Breast epithelium (tissue), 4 donors: ENCODE data around the gene KCNIP3. TPM values are rescaled to one million over a fixed set of nuclear protein-coding genes. Genes with fewer than 3 reads are reported as not detected.

ENCODE experiments used
- DNase-seq, 2 donors: peaks; one replicate each; pipeline ENCODE4 v3.0.0-alpha.2; 2019; ENCODE audit warnings: low spot score in 2 of 2
- H3K27ac ChIP-seq, 2 donors: fragments of 200-600 bp; sonication (generic) in 1 of 2; one replicate each; pipeline ENCODE4 v1.5.1; 2016 to 2019; ENCODE audit warnings: mild to moderate bottlenecking in 1 of 2
- H3K27me3 ChIP-seq, 2 donors: fragments of 200-600 bp; sonication (generic) in 1 of 2; one replicate each; pipeline versions ENCODE4 v1.5.1 to v1.6.0; 2017 to 2019; ENCODE audit warnings: control low read depth in 1 of 2, mild to moderate bottlenecking in 1 of 2
- H3K36me3 ChIP-seq: fragments of 200-600 bp; one replicate; pipeline ENCODE4 v1.5.1; 2019
- H3K4me1 ChIP-seq, 2 donors: fragments of 200-600 bp; sonication (generic); one replicate each; pipeline ENCODE4 v1.5.1; 2016 to 2019; ENCODE audit warnings: control low read depth in 1 of 2
- H3K4me3 ChIP-seq, 3 donors: fragments of 200-600 bp; sonication (generic); 1 replicate in 2 of 3; 2 replicates in 1 of 3; pipeline ENCODE4 v1.5.1; 2016 to 2019; ENCODE audit warnings: mild to moderate bottlenecking in 3 of 3, moderate library complexity in 2 of 3
- H3K9me3 ChIP-seq, 2 donors: fragments of 200-600 bp; sonication (generic) in 1 of 2; one replicate each; pipeline ENCODE4 v1.5.1; 2016 to 2019; ENCODE audit warnings: control low read depth in 1 of 2
- POLR2A ChIP-seq: fragments of 450-650 bp; IDR thresholded peaks from one replicate; pipeline ENCODE4 v1.6.1; 2016; ENCODE audit warnings: antibody characterized with exemption, mild to moderate bottlenecking, moderate library complexity
- POLR2AphosphoS5 ChIP-seq, 3 donors: sonication (generic); formaldehyde crosslinking; IDR thresholded peaks; one replicate each; pipeline ENCODE4 v1.6.1; 2017; ENCODE audit warnings: antibody characterized with exemption in 3 of 3
- intact Hi-C: fragments of 100-400 bp; cut with DNase I; formaldehyde crosslinking; loops from one replicate; pipeline ENCODE4 v1.15.1; 2023; ENCODE audit warnings: low total_unique reads
- total RNA-seq, 3 donors: library from RNA; depleted of rRNA; stranded (reverse); fragments of >200 nt; gene quantifications; one replicate each; pipeline ENCODE4 v1.1.0, GENCODE V29; 2016
- TF ChIP-seq, protein P1 (sequence below), 3 donors: fragments of 450-650 bp; IDR thresholded peaks; one replicate each; pipeline ENCODE4 v1.5.1; 2016 to 2017; ENCODE audit warnings: antibody characterized with exemption in 3 of 3, mild to moderate bottlenecking in 3 of 3, moderate library complexity in 3 of 3

The KCNIP3 gene
- total RNA-seq, 3 donors from 2014 or later: 14.4 to 30.1 (median 15.1) TPM

DNA sequence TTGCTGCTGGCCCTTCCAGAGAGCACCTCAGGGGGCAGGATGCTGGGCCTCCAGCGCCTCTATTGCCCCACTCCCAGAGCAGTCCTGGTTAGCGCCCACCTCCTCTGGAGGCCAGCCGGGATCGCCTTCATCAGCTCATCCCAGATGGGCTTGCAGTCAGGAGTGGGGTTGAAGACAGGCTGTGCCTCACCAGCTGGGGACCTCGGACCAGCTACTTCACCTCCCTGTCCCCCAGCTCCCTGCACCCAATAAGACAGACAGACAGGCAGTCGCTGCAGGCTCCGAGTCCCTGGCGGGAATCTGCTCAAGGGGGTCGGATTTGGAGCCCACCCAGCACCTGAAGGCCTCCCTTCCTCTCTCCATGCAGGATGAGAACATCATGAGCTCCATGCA is 86.5 kb downstream of the KCNIP3 start:
- intact Hi-C loops: no loop called here
- peaks cover 0 to 6% of the 10 kb centered on the region in 2 donors for H3K27me3 ChIP-seq
- peak in 1 of 2 donors; percentile 24 for DNase-seq
- no peaks in the 10 kb centered on the region for H3K4me1 ChIP-seq
- no peaks in the 10 kb centered on the region for H3K9me3 ChIP-seq
- H3K36me3 ChIP-seq: no peaks in the 10 kb centered on the region
- no peak overlapping the region for H3K4me3 ChIP-seq
- TF ChIP-seq, protein P1, sequence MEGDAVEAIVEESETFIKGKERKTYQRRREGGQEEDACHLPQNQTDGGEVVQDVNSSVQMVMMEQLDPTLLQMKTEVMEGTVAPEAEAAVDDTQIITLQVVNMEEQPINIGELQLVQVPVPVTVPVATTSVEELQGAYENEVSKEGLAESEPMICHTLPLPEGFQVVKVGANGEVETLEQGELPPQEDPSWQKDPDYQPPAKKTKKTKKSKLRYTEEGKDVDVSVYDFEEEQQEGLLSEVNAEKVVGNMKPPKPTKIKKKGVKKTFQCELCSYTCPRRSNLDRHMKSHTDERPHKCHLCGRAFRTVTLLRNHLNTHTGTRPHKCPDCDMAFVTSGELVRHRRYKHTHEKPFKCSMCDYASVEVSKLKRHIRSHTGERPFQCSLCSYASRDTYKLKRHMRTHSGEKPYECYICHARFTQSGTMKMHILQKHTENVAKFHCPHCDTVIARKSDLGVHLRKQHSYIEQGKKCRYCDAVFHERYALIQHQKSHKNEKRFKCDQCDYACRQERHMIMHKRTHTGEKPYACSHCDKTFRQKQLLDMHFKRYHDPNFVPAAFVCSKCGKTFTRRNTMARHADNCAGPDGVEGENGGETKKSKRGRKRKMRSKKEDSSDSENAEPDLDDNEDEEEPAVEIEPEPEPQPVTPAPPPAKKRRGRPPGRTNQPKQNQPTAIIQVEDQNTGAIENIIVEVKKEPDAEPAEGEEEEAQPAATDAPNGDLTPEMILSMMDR (IDR thresholded peaks at IDR 0.05): no peak
- TF ChIP-seq POLR2AphosphoS5 (IDR thresholded peaks at IDR 0.05): no peak
- no peak for TF ChIP-seq POLR2A
- H3K27ac ChIP-seq: no peak overlapping the region

DNA sequence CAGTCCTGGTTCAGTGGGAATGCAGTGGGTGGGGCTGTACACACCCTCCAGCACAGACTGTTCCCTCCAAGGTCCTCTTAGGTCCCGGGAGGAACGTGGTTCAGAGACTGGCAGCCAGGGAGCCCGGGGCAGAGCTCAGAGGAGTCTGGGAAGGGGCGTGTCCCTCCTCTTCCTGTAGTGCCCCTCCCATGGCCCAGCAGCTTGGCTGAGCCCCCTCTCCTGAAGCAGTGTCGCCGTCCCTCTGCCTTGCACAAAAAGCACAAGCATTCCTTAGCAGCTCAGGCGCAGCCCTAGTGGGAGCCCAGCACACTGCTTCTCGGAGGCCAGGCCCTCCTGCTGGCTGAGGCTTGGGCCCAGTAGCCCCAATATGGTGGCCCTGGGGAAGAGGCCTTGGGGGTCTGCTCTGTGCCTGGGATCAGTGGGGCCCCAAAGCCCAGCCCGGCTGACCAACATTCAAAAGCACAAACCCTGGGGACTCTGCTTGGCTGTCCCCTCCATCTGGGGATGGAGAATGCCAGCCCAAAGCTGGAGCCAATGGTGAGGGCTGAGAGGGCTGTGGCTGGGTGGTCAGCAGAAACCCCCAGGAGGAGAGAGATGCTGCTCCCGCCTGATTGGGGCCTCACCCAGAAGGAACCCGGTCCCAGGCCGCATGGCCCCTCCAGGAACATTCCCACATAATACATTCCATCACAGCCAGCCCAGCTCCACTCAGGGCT is 87.9 kb downstream of the KCNIP3 start:
- Histone ChIP-seq H3K9me3 (no peaks in the 10 kb centered on the region), H3K4me3 (no peak overlapping the region), H3K27me3 (peaks cover 0 to 6% of the 10 kb centered on the region in 2 donors), H3K4me1 (no peaks in the 10 kb centered on the region), H3K27ac (no peak overlapping the region), H3K36me3 (no peaks in the 10 kb centered on the region)
- peak; percentile 26 to 47 for DNase-seq
- TF ChIP-seq POLR2AphosphoS5 (IDR thresholded peaks at IDR 0.05) (no peak), POLR2A (no peak)
- TF ChIP-seq, protein P1 (IDR thresholded peaks at IDR 0.05): no peak
- intact Hi-C loops: no loop called here

DNA sequence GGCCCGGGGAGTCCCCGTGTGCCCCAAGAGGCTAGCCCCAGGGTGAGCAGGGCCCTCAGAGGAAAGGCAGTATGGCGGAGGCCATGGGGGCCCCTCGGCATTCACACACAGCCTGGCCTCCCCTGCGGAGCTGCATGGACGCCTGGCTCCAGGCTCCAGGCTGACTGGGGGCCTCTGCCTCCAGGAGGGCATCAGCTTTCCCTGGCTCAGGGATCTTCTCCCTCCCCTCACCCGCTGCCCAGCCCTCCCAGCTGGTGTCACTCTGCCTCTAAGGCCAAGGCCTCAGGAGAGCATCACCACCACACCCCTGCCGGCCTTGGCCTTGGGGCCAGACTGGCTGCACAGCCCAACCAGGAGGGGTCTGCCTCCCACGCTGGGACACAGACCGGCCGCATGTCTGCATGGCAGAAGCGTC is 88.4 kb downstream of the KCNIP3 start:
- DNase-seq: peak in 1 of 2 donors; percentile 43
- no peak overlapping the region for H3K27ac ChIP-seq
- intact Hi-C loops: no loop called here

DNA sequence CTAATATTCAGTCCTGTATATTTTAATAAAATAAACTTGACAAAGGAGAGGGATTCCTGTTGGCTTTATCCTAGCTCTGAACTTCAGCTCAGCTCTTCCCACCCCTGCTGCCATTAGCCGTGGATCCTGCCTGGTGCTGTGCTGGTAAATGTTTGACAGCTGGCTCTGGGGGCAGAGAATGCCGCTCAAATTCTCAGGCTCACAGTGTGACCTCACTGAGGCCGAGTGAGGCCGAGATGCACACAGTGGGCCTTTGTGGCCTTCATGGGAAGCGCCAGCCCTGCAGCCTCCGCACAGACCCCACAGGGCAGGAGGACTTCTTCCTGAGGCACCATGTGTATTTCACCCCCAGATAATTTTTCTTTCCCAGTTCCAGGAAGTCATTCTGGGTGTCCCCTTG is 88.9 kb downstream of the KCNIP3 start:
- Histone ChIP-seq H3K36me3 (no peaks in the 10 kb centered on the region), H3K4me3 (no peak overlapping the region), H3K4me1 (no peaks in the 10 kb centered on the region), H3K9me3 (no peaks in the 10 kb centered on the region), H3K27ac (no peak overlapping the region), H3K27me3 (peaks cover 0 to 6% of the 10 kb centered on the region in 2 donors)
- no peak for TF ChIP-seq POLR2AphosphoS5 (IDR thresholded peaks at IDR 0.05)
- TF ChIP-seq, protein P1 (IDR thresholded peaks at IDR 0.05): no peak
- no peak for TF ChIP-seq POLR2A
- DNase-seq: peak in 1 of 2 donors; percentile 19
- intact Hi-C loops: no loop called here

More for the DNA sequence above, 88.4 kb downstream of the KCNIP3 start:
- no peaks in the 10 kb centered on the region for H3K9me3 ChIP-seq
- no peaks in the 10 kb centered on the region for H3K36me3 ChIP-seq
- TF ChIP-seq POLR2AphosphoS5 (IDR thresholded peaks at IDR 0.05) (no peak), POLR2A (no peak)
- TF ChIP-seq, protein P1 (IDR thresholded peaks at IDR 0.05): no peak
- no peaks in the 10 kb centered on the region for H3K4me1 ChIP-seq
- no peak overlapping the region for H3K4me3 ChIP-seq
- peaks cover 0 to 6% of the 10 kb centered on the region in 2 donors for H3K27me3 ChIP-seq

DNA sequence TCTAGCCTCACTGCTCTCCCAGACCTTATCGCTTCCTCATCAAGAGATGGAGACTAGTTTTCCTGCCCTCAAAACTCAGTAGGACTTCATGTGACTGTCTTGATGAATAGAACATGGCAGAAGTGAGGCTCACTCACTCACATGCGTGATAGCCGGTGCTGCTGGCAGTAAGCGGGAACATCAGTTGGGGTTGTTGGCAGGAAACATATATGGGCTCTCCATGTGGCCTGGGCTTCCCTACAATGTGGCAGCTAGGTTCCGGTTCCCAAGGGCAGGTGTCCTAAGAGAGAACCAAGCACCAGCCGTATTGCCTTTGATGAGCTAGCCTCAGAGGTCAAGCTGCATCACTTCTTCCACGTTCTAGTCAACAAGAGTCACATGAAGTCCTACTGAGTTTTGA is 90.2 kb downstream of the KCNIP3 start:
- TF ChIP-seq POLR2A: no peak
- peak in 1 of 2 donors; percentile 19 for DNase-seq
- intact Hi-C loops: no loop called here
- Histone ChIP-seq H3K27ac (no peak overlapping the region), H3K36me3 (no peaks in the 10 kb centered on the region), H3K27me3 (peaks cover 0 to 6% of the 10 kb centered on the region in 2 donors), H3K4me1 (no peaks in the 10 kb centered on the region), H3K4me3 (no peak overlapping the region), H3K9me3 (no peaks in the 10 kb centered on the region)
